Effector memory CD4-positive, alpha-beta T cell (primary cell): ENCODE data around the gene PROK1.

ENCODE experiments used
- DNase-seq, 3 donors: peaks; one replicate each; pipeline ENCODE4 v3.0.0-alpha.2; 2020
- H3K27ac ChIP-seq: 2 replicates; pipeline ENCODE4 v1.7.0; 2013; ENCODE audit warnings: mild to moderate bottlenecking, low read length, moderate library complexity; ENCODE audit not compliant: insufficient read depth, poor library complexity, severe bottlenecking
- H3K27me3 ChIP-seq: replicated peaks from 2 replicates; pipeline ENCODE4 v1.7.0; 2013; ENCODE audit warnings: mild to moderate bottlenecking, low read length; ENCODE audit not compliant: insufficient read depth, control insufficient read depth, poor library complexity, severe bottlenecking
- H3K36me3 ChIP-seq: 2 replicates; pipeline ENCODE4 v1.7.0; 2013; ENCODE audit warnings: mild to moderate bottlenecking, low read length, moderate library complexity; ENCODE audit not compliant: control insufficient read depth, insufficient read depth
- H3K4me1 ChIP-seq: 2 replicates; pipeline ENCODE4 v1.7.0; 2013; ENCODE audit warnings: low read length, mild to moderate bottlenecking; ENCODE audit not compliant: control insufficient read depth, insufficient read depth, poor library complexity, severe bottlenecking
- H3K4me3 ChIP-seq: 2 replicates; pipeline ENCODE4 v1.7.0; 2013; ENCODE audit warnings: low read length, low read depth, mild to moderate bottlenecking; ENCODE audit not compliant: insufficient read depth, poor library complexity, severe bottlenecking
- H3K9me3 ChIP-seq: 2 replicates; pipeline ENCODE4 v1.7.0; 2013; ENCODE audit warnings: mild to moderate bottlenecking, low read length, moderate library complexity; ENCODE audit not compliant: control insufficient read depth

Gene PROK1

GRCh38 chr1:110484801-110485200 is 33.9 kb downstream of the PROK1 start:
- no peak for DNase-seq
- no peak overlapping the region for H3K27ac ChIP-seq
- no peaks in the 10 kb centered on the region for H3K36me3 ChIP-seq
- H3K27me3 ChIP-seq, result no peaks in the 10 kb centered on the region
- H3K4me3 ChIP-seq, result no peak overlapping the region
- H3K9me3 ChIP-seq, result no peaks in the 10 kb centered on the region
- H3K4me1 ChIP-seq, result no peaks in the 10 kb centered on the region

GRCh38 chr1:110485725-110486124 is 34.8 kb downstream of the PROK1 start:
- Histone ChIP-seq H3K27me3 (no peaks in the 10 kb centered on the region), H3K36me3 (no peaks in the 10 kb centered on the region), H3K4me3 (no peak overlapping the region), H3K9me3 (no peaks in the 10 kb centered on the region), H3K27ac (no peak overlapping the region), H3K4me1 (no peaks in the 10 kb centered on the region)
- DNase-seq, result no peak

- H3K27ac ChIP-seq, result no peak overlapping the region
- no peaks in the 10 kb centered on the region for H3K27me3 ChIP-seq
- H3K36me3 ChIP-seq, result no peaks in the 10 kb centered on the region
- no peak overlapping the region for H3K4me3 ChIP-seq
- no peaks in the 10 kb centered on the region for H3K4me1 ChIP-seq
- H3K9me3 ChIP-seq, result no peaks in the 10 kb centered on the region
- DNase-seq, result no peak
Observed at GRCh38 chr1:110487726-110488125, 36.8 kb downstream of the PROK1 start.

- H3K4me3 ChIP-seq, result no peak overlapping the region
- no peaks in the 10 kb centered on the region for H3K9me3 ChIP-seq
- H3K36me3 ChIP-seq, result no peaks in the 10 kb centered on the region
- H3K27me3 ChIP-seq, result no peaks in the 10 kb centered on the region
- H3K27ac ChIP-seq, result no peak overlapping the region
- DNase-seq, result no peak
- H3K4me1 ChIP-seq, result no peaks in the 10 kb centered on the region
Observed at GRCh38 chr1:110488161-110488560, 37.2 kb downstream of the PROK1 start.

DNA sequence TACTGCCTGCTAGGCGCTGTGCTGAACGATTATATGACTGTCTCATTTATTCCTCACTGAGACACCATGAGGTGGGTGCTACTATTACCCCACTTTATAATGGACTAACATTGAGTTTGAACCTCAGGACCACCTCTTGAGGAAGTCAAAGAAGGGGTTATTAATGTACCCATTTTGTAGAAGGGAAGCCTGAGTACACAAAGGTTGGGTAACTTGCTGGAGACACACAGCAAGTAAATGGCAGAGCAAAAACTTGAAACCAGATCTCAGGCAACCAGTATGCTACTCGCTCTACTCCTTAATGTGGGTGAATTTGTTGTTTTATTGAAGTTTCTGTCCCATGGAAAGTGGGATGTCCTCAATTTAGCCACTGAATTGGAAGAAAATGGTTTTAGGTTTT is 37.9 kb downstream of the PROK1 start:
- Histone ChIP-seq H3K4me3 (no peak overlapping the region), H3K36me3 (no peaks in the 10 kb centered on the region), H3K9me3 (no peaks in the 10 kb centered on the region), H3K27me3 (no peaks in the 10 kb centered on the region), H3K4me1 (no peaks in the 10 kb centered on the region), H3K27ac (no peak overlapping the region)
- DNase-seq, result no peak

- no peak overlapping the region for H3K4me3 ChIP-seq
- no peaks in the 10 kb centered on the region for H3K36me3 ChIP-seq
- no peak overlapping the region for H3K27ac ChIP-seq
- DNase-seq, result no peak
- no peaks in the 10 kb centered on the region for H3K9me3 ChIP-seq
- no peaks in the 10 kb centered on the region for H3K4me1 ChIP-seq
- H3K27me3 ChIP-seq, result no peaks in the 10 kb centered on the region
Observed at GRCh38 chr1:110489406-110489805, 38.5 kb downstream of the PROK1 start.

GRCh38 chr1:110489973-110490542 is 39.1 kb downstream of the PROK1 start:
- Histone ChIP-seq H3K27me3 (no peaks in the 10 kb centered on the region), H3K4me3 (no peak overlapping the region), H3K27ac (no peak overlapping the region), H3K36me3 (no peaks in the 10 kb centered on the region), H3K9me3 (no peaks in the 10 kb centered on the region), H3K4me1 (no peaks in the 10 kb centered on the region)
- DNase-seq, result no peak

DNA sequence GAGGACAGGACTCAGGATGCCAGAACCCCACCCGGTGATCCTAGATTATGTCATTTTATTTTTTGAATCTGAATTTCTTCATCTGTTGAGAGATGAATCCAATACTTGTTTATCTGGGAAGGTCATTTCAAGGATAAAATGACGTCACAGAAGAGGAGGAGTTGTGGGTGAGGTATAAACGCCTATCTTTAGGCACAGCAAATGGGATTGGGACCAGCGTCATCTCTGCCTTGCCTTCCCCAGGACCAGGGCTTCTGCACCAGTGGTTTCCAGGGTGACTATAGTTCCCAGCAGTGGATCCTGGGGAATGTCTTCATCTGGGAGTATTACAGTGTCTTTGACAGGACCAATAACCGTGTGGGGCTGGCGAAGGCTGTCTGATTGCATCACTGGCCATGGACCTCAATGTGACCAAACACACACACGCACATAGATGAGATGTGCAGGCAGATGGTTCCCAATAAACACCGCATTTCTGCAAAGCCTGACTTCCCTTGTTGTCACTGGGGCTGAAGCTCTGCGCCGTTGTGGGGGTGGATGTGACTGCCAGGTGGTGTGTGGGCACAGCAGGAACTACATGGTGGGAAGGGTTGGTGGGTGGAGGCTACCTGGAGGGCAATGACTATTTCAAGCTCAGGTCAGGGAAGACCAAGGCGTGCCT is 40.0 kb downstream of the PROK1 start:
- no peak overlapping the region for H3K4me3 ChIP-seq
- no peaks in the 10 kb centered on the region for H3K9me3 ChIP-seq
- H3K27me3 ChIP-seq, result no peaks in the 10 kb centered on the region
- no peaks in the 10 kb centered on the region for H3K4me1 ChIP-seq
- H3K27ac ChIP-seq, result no peak overlapping the region
- DNase-seq, result no peak
- H3K36me3 ChIP-seq, result no peaks in the 10 kb centered on the region

GRCh38 chr1:110492573-110492972 is 41.6 kb downstream of the PROK1 start:
- H3K9me3 ChIP-seq, result no peaks in the 10 kb centered on the region
- no peaks in the 10 kb centered on the region for H3K36me3 ChIP-seq

GRCh38 chr1:110493059-110493699 is 42.2 kb downstream of the PROK1 start:
- Histone ChIP-seq H3K9me3 (no peaks in the 10 kb centered on the region), H3K27ac (no peak overlapping the region), H3K4me3 (no peak overlapping the region), H3K27me3 (no peaks in the 10 kb centered on the region), H3K36me3 (no peaks in the 10 kb centered on the region), H3K4me1 (no peaks in the 10 kb centered on the region)
- no peak for DNase-seq

More at GRCh38 chr1:110492573-110492972, 41.6 kb downstream of the PROK1 start:
- H3K4me3 ChIP-seq, result no peak overlapping the region
- no peak for DNase-seq
- no peaks in the 10 kb centered on the region for H3K27me3 ChIP-seq
- H3K4me1 ChIP-seq, result no peaks in the 10 kb centered on the region
- H3K27ac ChIP-seq, result no peak overlapping the region
